ENCODE measurements around the gene ASXL1. TPM values are rescaled to one million over a fixed set of nuclear protein-coding genes. Genes with fewer than 3 reads are reported as not detected.

Gene ASXL1
- total RNA-seq, 1 experiment from 2014 or later: 22.7 TPM

DNA sequence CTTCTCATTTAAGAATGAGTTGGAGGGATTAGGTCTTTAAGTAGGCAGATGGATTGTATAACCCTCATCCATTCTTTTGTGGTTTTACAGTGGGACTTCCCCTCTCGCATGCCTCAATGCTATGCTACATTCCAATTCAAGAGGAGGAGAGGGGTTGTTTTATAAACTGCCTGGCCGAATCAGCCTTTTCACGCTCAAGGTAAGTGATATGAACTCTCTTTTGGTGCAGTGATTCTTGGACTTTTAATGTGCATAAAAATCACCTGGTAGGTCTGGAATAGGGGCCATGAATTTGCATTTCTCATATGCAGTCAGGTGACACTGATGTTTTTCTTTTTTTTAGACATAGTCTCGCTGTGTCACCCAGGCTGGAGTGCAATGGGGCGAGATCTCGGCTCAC lies 10.8 kb downstream of the ASXL1 start:
- DNase-seq (ENCODE audit: low spot score) (no peak), ATAC-seq (0 out of 2 replicates have a peak, but pooled peaks have one; percentile 30)
- H3K36me3 Mint-ChIP-seq: no peaks in the 10 kb centered on the region
- POLR2A ChIA-PET: no interaction called here
- no peak overlapping the region for H3K27ac Mint-ChIP-seq
- peaks cover 26% of the 10 kb centered on the region for H3K27me3 Mint-ChIP-seq (ENCODE audit: low read depth)
- no peaks in the 10 kb centered on the region for H3K4me1 Mint-ChIP-seq
- H3K4me3 Mint-ChIP-seq: no peak overlapping the region
- CTCF ChIA-PET: no interaction called here
- no peaks in the 10 kb centered on the region for H3K9me3 Mint-ChIP-seq
- TF ChIP-seq, protein P1, sequence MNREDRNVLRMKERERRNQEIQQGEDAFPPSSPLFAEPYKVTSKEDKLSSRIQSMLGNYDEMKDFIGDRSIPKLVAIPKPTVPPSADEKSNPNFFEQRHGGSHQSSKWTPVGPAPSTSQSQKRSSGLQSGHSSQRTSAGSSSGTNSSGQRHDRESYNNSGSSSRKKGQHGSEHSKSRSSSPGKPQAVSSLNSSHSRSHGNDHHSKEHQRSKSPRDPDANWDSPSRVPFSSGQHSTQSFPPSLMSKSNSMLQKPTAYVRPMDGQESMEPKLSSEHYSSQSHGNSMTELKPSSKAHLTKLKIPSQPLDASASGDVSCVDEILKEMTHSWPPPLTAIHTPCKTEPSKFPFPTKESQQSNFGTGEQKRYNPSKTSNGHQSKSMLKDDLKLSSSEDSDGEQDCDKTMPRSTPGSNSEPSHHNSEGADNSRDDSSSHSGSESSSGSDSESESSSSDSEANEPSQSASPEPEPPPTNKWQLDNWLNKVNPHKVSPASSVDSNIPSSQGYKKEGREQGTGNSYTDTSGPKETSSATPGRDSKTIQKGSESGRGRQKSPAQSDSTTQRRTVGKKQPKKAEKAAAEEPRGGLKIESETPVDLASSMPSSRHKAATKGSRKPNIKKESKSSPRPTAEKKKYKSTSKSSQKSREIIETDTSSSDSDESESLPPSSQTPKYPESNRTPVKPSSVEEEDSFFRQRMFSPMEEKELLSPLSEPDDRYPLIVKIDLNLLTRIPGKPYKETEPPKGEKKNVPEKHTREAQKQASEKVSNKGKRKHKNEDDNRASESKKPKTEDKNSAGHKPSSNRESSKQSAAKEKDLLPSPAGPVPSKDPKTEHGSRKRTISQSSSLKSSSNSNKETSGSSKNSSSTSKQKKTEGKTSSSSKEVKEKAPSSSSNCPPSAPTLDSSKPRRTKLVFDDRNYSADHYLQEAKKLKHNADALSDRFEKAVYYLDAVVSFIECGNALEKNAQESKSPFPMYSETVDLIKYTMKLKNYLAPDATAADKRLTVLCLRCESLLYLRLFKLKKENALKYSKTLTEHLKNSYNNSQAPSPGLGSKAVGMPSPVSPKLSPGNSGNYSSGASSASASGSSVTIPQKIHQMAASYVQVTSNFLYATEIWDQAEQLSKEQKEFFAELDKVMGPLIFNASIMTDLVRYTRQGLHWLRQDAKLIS (CRISPR knock-in tag; IDR thresholded peaks at IDR 0.05; ENCODE audit: borderline replicate concordance): no peak
- TF ChIP-seq ZNF219 (CRISPR knock-in tag; IDR thresholded peaks at IDR 0.05; ENCODE audit: borderline replicate concordance): no peak
- no peak for TF ChIP-seq KAT7 (CRISPR knock-in tag; IDR thresholded peaks at IDR 0.05; ENCODE audit: borderline replicate concordance)
- no peak for TF ChIP-seq SOX15 (CRISPR knock-in tag; IDR thresholded peaks at IDR 0.05)
- TF ChIP-seq CTCF (IDR thresholded peaks at IDR 0.05): no peak
- no peak for TF ChIP-seq GTF2I (CRISPR knock-in tag; conservative IDR thresholded peaks at IDR 0.05)
- no peak for TF ChIP-seq CBFB (CRISPR knock-in tag; IDR thresholded peaks at IDR 0.05; ENCODE audit: low read depth)
- TF ChIP-seq JUN (CRISPR knock-in tag; IDR thresholded peaks at IDR 0.05): no peak
- TF ChIP-seq, protein P2, sequence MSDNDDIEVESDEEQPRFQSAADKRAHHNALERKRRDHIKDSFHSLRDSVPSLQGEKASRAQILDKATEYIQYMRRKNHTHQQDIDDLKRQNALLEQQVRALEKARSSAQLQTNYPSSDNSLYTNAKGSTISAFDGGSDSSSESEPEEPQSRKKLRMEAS (CRISPR knock-in tag; IDR thresholded peaks at IDR 0.05): no peak
- TF ChIP-seq ZBTB21 (CRISPR knock-in tag; IDR thresholded peaks at IDR 0.05; ENCODE audit: borderline replicate concordance): no peak
- TF ChIP-seq, protein P3, sequence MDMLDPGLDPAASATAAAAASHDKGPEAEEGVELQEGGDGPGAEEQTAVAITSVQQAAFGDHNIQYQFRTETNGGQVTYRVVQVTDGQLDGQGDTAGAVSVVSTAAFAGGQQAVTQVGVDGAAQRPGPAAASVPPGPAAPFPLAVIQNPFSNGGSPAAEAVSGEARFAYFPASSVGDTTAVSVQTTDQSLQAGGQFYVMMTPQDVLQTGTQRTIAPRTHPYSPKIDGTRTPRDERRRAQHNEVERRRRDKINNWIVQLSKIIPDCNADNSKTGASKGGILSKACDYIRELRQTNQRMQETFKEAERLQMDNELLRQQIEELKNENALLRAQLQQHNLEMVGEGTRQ (CRISPR knock-in tag; IDR thresholded peaks at IDR 0.05): no peak

- Mint-ChIP-seq H3K36me3 (no peaks in the 10 kb centered on the region), H3K4me1 (no peaks in the 10 kb centered on the region), H3K9me3 (no peaks in the 10 kb centered on the region), H3K27ac (no peak overlapping the region), H3K27me3 (ENCODE audit: low read depth) (peaks cover 7% of the 10 kb centered on the region; the same call in 1 of the 2 replicates), H3K4me3 (no peak overlapping the region)
- POLR2A ChIA-PET: no interaction called here
- no peak for DNase-seq (ENCODE audit: low spot score)
- ATAC-seq: no peak
- CTCF ChIA-PET: interaction anchor here (0.6 kb wide), 1 partner anchor 518 kb away, joined by 4 read pairs; no protein-coding TSS in a partner anchor
- TF ChIP-seq ZNF416 (CRISPR knock-in tag; IDR thresholded peaks at IDR 0.05) (no peak), FOXP1 (CRISPR knock-in tag; IDR thresholded peaks at IDR 0.05; ENCODE audit: borderline replicate concordance) (no peak), ZNF121 (CRISPR knock-in tag; IDR thresholded peaks at IDR 0.05) (no peak), ZNF671 (CRISPR knock-in tag; IDR thresholded peaks at IDR 0.05) (no peak), SMAD4 (CRISPR knock-in tag; IDR thresholded peaks at IDR 0.05) (no peak), RORB (CRISPR knock-in tag; IDR thresholded peaks at IDR 0.05) (no peak), TEAD4 (CRISPR knock-in tag; IDR thresholded peaks at IDR 0.05) (no peak), GTF2I (CRISPR knock-in tag; conservative IDR thresholded peaks at IDR 0.05) (no peak), ZNF532 (CRISPR knock-in tag; IDR thresholded peaks at IDR 0.05; ENCODE audit: borderline replicate concordance) (no peak)
- TF ChIP-seq, protein P4, sequence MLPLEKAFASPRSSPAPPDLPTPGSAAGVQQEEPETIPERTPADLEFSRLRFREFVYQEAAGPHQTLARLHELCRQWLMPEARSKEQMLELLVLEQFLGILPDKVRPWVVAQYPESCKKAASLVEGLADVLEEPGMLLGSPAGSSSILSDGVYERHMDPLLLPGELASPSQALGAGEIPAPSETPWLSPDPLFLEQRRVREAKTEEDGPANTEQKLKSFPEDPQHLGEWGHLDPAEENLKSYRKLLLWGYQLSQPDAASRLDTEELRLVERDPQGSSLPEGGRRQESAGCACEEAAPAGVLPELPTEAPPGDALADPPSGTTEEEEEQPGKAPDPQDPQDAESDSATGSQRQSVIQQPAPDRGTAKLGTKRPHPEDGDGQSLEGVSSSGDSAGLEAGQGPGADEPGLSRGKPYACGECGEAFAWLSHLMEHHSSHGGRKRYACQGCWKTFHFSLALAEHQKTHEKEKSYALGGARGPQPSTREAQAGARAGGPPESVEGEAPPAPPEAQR (CRISPR knock-in tag; IDR thresholded peaks at IDR 0.05): no peak
Measured at GRCh38 chr20:32370897-32371296, 12.8 kb downstream of the ASXL1 start.
